SK-MEL-5 (cell line): ENCODE measurements around the gene ZNF322. TPM values are rescaled to one million over a fixed set of nuclear protein-coding genes. Genes with fewer than 3 reads are reported as not detected.

Experiments used
- DNase-seq: peaks from one replicate; pipeline ENCODE4 v3.0.0-alpha.2; 2016; ENCODE audit warnings: low read depth, low spot score
- in situ Hi-C: cut with HindIII; loops from 2 replicates; pipeline ENCODE4 v1.10.0; 2016; ENCODE audit warnings: low sequenced_read_pairs, high pct_unique_total_duplicates, low pct_unique_long_range_greater_than_20kb
- total RNA-seq: library from RNA; depleted of rRNA; stranded (reverse); fragments of >200 nt; shearing (Covaris generic); gene quantifications from 2 replicates; pipeline ENCODE4 v1.2.3, GENCODE V29; 2014; rRNA removed

Gene ZNF322
- total RNA-seq, 1 experiment from 2014 or later, result 54.1 TPM

DNA sequence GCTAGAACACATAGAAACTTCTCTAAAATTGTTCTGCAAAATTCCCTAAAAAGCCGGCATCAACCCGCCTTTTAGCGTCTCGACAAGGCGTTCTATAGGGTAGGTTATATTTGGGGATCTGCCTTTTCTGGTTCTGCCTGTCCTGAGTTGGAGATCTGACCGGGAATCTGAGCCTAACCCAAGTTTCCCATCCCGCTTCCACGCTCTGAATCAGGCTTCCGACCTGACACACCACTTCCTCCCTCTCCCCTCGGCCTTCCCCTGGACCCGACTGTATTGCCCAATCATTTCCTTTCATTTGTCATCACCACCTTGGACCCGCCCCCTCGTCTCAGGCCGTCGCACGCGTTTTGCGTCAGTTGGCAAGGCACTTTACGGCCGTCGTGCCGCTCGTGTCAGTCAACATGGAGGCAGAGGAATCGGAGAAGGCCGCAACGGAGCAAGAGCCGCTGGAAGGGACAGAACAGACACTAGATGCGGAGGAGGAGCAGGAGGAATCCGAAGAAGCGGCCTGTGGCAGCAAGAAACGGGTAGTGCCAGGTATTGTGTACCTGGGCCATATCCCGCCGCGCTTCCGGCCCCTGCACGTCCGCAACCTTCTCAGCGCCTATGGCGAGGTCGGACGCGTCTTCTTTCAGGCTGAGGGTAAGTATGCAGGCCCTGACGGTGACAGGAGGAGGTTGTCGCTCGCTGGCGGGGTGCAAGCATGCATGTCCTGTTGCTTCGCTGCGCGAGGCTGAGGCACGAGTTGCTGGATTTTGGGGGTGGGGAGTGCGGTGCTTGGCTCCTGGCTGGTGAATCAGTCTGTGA is 62.8 kb downstream of the ZNF322 start, which contains the start of gene ABT1:
Gene ABT1 (plus strand): TSS at position 375 of the 810 bp plus-strand sequence. CDS start 30 bp downstream, at position 405.
- in situ Hi-C loops, result no loop called here
- DNase-seq, result peak; percentile 100

DNA sequence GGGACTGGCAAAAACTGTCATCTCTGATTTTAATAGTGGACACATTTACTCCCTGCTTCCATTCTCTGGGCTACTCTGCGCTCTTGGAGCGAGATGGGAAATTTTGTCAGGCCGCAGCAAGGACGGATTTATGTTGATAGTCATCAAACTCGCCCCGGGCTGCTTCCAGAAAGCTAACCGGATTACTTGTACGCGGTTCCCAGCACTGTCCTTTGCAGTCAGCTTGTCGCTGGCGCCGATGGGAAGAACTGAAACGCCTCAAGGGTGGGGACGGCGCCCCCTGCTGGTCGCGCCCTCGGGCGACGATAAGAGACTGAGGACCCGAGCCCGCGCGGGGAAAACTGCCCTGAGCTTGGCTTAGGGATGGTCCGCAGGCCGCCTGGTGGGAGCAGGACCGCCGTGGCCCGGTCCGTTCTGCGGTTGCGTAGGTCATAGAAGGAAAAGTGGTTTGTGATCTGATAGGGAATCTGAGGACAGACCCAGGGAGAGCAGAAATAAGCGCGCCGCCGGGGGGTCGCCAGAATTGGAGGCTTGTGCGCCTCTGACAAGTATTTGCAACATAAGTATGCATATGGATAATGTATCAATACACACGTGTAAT is 63.8 kb downstream of the ZNF322 start:
- DNase-seq, result peak; percentile 94
- in situ Hi-C loops, result no loop called here

DNA sequence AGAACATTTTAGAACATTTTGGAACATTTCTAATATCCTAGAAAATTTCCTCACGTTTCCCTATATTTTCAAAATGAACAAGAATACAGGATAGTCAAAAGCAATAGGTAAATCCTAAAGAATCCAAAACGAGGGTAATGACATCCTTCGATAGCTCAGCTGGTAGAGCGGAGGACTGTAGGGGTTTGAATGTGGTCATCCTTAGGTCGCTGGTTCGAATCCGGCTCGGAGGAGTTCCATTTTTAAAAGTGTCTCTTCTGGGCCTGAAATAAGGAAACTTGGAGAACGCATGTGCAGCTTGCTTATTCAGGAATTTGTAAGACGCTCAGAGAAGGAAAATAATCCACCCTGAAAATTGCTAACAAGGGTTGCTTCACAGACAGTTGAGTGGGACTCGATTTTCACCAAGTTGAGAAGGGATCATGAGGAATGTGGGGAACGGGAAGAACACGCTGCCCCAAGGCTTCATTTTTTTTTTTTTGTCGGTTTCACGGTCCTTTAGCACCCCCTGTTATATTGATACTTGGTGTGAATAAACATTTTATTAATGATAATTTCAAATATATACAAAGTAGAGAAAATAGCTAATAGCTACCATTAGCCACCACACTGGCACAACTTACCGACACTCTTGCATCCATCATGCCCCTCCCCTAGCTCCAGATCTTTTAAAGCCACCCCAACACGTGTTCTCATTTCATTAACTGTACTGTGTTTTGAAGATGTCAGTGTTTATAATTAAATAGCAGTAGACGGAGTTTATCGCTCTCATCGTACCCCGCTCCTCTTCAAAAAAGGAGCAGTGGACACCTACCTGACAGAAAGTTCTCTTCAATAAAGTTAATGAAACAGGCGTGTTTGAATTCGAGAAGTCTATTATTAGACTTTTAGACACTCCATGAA is 64.6 kb downstream of the ZNF322 start:
- DNase-seq, result peak; percentile 94
- in situ Hi-C loops, result no loop called here

DNA sequence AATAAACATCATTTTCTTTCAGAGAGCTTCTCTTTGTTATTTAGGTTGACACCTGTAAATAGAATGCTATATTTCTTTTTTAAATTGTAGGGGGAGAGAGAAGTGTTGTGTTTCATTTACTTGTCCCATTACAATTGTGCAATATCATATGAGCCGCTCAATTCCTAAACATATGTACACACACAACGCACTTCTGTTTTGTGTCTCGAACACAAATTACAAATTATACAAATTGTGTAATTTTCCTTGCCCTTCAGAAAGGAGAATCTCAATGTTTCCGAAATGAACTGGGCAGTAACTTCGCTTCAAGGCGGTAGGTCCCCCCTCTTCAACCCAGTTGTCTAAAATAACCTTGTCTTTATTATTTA is 65.4 kb downstream of the ZNF322 start:
- in situ Hi-C loops, result no loop called here
- no peak for DNase-seq

DNA sequence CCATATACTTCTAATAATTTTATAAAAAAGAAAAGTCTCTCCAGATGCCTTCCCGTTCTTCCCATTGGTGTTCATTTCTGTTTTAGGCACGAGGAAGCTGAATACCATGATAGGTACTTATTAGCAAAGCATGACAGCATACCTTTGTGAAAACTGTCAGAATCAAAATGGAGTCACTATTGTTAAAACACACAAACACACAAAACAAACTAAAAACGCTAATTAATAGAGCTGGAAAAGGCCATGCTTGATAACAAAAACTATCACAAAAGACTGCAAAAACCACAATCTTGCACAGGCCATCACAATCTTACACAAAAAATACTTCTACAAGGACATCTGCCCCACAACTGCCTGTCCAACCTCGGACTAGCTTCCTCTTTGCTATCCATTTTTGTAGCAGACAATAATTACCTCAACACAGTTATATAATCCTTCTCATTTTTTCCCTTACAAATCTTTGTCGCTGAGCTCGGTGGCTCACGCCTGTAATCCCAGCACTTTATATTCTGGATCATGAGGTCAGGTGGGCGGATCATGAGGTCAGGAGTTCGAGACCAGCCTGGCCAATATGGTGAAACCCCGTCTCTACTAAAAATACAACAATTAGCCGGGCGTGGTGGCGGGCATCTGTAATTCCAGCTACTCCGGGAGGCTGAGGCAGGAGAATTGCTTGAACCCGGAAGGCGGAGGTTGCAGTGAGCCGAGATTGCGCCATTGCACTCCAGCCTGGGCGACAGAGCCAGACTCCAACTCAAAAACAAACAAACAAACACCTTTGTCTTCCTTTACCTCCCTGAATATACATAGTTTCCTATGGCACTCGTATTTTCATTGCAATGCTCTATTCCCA is 66.0 kb downstream of the ZNF322 start:
- in situ Hi-C loops, result no loop called here
- no peak for DNase-seq

DNA sequence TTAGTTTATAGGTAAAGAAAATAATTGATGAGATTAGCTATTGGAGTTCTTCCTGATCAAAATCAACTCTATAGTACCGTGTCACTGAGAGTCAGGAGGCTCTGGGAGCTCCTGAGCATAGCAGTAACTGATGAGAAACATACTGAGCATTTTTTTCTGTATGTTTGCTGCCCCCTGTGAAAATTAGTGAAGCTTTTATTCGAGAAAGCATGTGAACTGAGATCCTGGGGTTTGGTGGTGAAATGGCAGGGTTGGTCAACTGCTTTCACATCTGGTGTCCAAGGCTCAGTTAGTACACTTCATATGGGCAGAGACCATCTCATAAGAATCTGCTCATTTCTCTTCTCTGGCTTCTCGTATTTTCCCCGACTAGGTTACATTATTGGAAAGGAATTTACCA is 66.9 kb downstream of the ZNF322 start:
- in situ Hi-C loops, result no loop called here
- DNase-seq, result peak; percentile 69

DNA sequence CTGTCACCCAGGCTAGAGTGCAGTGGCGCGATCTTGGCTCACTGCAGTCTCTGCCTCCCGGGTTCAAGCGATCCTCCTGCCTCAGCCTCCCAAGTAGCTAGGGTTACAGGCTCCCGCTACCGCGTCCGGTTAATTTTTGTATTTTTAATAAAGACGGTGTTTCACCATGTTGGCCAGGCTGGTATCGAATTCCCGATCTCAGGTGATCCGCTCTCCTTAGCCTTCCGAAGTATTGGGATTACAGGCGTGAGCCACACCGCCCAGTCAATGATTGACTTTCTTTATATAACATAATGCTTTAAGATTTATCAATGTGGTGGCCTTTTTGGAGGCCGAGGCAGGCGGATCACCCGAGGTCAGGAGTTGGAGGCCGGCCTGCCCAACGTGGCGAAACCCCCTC is 70.6 kb downstream of the ZNF322 start:
- in situ Hi-C loops, result no loop called here
- no peak for DNase-seq

Other genes with a start within 250 kb of the ZNF322 start
- gene BTN3A3, start 219.2 kb downstream of the ZNF322 start, total RNA-seq, result 9.1 and 9.9 TPM in 2 replicates
- gene BTN2A1, start 201.8 kb downstream of the ZNF322 start, total RNA-seq, result 15.1 and 16.7 TPM in 2 replicates
- not detected in 2 replicates for gene BTN1A1, start 159.4 kb downstream of the ZNF322 start, total RNA-seq
- gene HMGN4, start 121.4 kb downstream of the ZNF322 start, total RNA-seq, result 86.1 and 103 TPM in 2 replicates
- gene ABT1, start 62.8 kb downstream of the ZNF322 start, total RNA-seq, result 34.3 and 35.1 TPM in 2 replicates